GM12872 (cell line): ENCODE data around the gene PPME1.

Experiments
- CTCF ChIP-seq: IDR thresholded peaks from 3 replicates; pipeline ENCODE4 v1.5.1; 2011; ENCODE audit warnings: low read depth, mild to moderate bottlenecking, low read length, moderate library complexity; ENCODE audit not compliant: insufficient read depth

Gene PPME1

DNA sequence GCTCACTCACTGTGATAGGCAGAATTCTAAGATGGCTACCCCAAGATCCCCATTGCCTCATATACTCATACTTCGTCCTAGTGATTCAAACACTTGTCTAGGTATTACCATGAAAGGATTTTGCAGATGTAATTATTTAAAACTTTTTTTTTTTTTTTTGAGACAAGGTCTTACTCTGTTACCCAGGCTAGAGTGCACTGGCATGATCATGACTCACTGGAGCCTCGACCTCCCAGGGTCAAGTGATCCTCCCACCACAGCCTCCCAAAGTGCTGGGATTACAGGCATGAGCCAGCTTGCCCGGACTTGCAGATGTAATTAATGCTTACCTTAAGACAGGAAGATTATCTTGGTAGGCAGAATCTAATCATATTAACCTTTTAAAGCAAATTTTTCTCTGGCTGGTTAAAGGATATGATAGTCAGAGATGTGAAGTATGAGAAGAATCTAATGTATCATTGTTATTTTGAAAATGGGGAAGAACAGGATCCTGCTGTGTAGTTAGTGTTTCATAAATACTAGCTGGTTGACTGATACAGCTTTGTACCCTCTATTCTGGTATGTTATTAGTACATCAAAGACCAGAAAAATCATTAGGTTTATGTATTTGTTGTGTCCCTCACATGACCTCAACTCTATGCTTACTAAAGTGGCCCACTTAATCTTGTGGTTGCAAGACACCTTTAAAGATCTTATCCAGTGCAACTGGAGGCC lies 35.8 kb upstream of the PPME1 start:
- TF ChIP-seq CTCF = no peak

DNA sequence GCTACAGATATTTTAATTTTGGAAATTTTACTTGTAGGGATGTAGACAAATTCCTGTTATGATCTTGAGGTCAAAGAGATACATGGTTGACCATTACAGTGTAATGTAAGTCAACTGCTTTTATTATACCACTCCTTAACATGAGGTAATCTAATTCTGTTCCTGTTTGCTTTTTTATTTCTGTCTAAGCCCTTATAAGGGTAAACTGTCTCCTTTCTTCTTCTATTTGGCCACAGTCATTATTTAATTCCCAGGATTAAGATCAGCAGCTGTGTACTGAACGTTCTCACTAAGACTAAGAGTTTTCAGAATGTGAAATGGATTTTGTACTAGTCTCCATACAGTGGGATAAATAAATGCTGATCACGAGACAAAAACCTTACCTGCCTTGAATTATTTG lies 33.1 kb upstream of the PPME1 start:
- TF ChIP-seq CTCF = no peak

DNA sequence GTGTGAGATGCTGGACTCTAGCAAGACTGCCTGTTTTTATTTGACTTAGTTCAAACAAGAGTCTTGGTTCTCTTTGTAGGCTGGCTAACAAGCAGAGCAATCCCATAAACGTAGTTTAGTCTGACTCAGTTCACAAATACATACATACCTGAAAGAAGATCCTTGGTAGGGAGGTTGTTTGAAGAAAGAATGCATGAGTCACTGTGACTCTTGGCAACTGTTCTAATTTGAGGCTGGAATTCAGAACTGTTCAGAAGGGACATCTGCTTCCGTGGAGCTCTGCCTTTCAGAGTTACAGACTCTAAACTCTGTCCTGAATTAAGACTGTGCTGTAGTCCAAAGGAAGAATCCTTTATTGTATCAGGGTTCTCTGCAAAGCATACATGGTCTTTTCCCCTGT lies 32.5 kb upstream of the PPME1 start:
- TF ChIP-seq CTCF = no peak

DNA sequence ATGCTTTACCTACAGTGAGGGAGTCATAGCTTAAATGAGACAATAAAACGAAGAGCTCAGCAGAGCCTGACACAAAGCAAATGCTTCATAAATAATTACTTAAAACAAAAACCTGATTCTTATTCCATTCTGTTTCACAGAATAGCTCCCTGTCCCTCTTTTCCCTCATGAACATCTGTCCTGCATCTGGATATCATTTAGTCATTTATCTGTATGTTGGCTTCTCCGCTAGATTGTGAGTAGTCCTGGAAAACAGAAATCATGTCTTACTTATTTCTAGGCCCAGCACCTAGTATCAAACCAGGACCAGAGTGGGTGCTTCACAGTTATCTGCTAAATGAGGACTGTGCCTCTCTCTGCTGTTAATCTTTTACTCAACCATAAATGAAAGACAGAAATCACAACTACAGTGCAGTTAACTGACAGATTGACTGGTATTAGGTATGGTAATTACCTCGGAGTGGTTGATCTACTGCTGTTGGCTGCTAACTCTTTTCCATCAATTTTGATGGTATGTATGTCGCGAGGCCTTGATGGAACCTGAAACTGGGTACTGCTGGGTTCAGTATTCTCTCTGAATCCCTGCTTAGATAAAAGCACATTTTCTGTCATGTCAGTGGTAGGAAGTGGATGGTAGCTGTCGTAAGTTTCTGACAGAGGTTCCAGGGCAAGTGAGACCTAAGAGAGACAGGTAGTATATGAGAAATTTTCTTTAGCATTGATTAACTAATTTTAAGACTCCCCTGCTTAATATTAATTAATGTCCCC lies 31.8 kb upstream of the PPME1 start:
- TF ChIP-seq CTCF = no peak

DNA sequence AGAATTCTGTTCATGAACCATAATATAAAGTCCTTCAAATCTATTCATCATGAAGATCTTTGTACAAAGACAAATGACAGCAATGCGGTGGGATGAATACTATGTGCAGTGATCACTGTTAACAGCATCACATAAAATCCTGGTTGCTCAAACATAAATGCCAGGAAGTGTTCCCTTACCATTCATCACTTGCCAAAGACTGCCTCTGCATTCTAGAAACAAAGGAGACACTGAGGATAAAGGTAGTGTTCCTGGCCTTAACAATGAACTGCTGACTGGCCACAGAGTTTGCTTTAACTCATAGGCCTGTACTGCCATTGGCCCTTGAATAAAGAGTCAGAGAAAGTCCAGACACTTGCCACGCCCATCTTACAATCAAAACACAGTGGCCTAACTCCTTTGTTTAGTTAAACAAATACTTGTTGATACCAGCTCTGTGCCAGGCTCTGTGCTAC lies 29.8 kb upstream of the PPME1 start:
- no peak for TF ChIP-seq CTCF

- no peak for TF ChIP-seq CTCF
Measured at GRCh38 chr11:74141908-74142307, 29.2 kb upstream of the PPME1 start.

DNA sequence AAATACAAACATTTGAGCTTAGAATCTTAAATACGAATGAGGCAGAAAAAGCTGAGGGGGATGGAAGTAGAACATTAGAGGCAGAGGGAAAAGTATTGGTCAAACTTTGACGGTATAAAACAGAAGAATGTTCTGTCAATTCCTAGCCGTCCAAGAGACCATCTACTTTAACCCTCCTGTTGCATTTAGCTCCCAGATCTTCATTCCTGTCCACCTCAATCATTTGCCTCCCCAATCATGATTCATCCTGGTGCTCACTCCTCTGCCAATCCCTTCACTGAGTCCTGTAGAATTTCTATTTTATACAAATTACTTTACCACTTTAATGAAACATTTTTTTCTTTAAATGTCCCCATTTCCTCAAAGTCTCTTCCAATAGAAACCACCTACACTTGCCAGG lies 28.5 kb upstream of the PPME1 start:
- no peak for TF ChIP-seq CTCF
